GM12878 (cell line): ENCODE measurements around the gene POLE3. TPM values are rescaled to one million over a fixed set of nuclear protein-coding genes. Genes with fewer than 3 reads are reported as not detected.

ENCODE experiments used
- ATAC-seq: fragments of 200-7000 bp; cut with Tn5 transposase; 3 replicates; pipeline ENCODE4 v1.9.1; 2020; ENCODE audit warnings: mild to moderate bottlenecking, moderate library complexity
- BruUV-seq: library from RNA; stranded (reverse); fragments of 400-500 nt; replicated peaks from 2 replicates; lab custom pipeline; 2021; lab: Mats Ljungman, UMichigan
- CTCF ChIA-PET: fragments of 300-600 bp; sonication (Branson Sonifier 250); formaldehyde crosslinking; extraction: SDS; loops from one replicate; lab custom pipeline; 2021; ENCODE audit warnings: inconsistent platforms; lab: Yijun Ruan, JAX
- POLR2A ChIA-PET: fragments of 350-600 bp; formaldehyde crosslinking; extraction: SDS; loops from one replicate; lab custom pipeline; 2021; ENCODE audit warnings: inconsistent platforms; lab: Charles Lee
- RAD21 ChIA-PET: fragments of 300-600 bp; sonication (Branson Sonifier 250); formaldehyde crosslinking; loops from one replicate; lab custom pipeline; 2023; ENCODE audit warnings: antibody characterized with exemption; ENCODE audit not compliant: unreplicated experiment; lab: Charles Lee
- SMC1A ChIA-PET: fragments of 300-600 bp; sonication (Branson Sonifier 250); formaldehyde crosslinking; loops from one replicate; lab custom pipeline; 2023; ENCODE audit not compliant: unreplicated experiment, uncharacterized antibody; lab: Charles Lee
- DNase-seq: peaks from one replicate; pipeline ENCODE4 v3.0.0-alpha.2; 2011; ENCODE audit warnings: low read depth, low spot score
- FAIRE-seq: peaks from 3 replicates; lab custom pipeline; 2011; peaks lifted over from hg19 to GRCh38; lab: Jason Lieb, UNC
- H2AFZ ChIP-seq: 2 replicates; pipeline ENCODE4 v1.6.0; 2011; ENCODE audit warnings: low read depth, low read length, control low read depth; ENCODE audit not compliant: control insufficient read depth
- H3K27ac ChIP-seq: 2 replicates; pipeline ENCODE4 v1.5.1; 2011; ENCODE audit warnings: control low read depth; ENCODE audit not compliant: control insufficient read depth, insufficient read depth
- H3K27me3 ChIP-seq, 2 experiments: replicated peaks in 1 of 2; 2 replicates each; pipeline versions ENCODE4 v1.6.0 to v1.6.1; 2011; ENCODE audit warnings: low read length in 1 of 2; ENCODE audit not compliant: control insufficient read depth in 2 of 2, insufficient read depth in 2 of 2
- H3K36me3 ChIP-seq, 2 experiments: 2 replicates each; pipeline ENCODE4 v1.5.1; 2011; ENCODE audit warnings: low read length in 1 of 2; ENCODE audit not compliant: control insufficient read depth in 2 of 2, insufficient read depth in 2 of 2
- H3K4me1 ChIP-seq: 2 replicates; pipeline ENCODE4 v1.6.1; 2011; ENCODE audit warnings: mild to moderate bottlenecking, low read length, moderate library complexity, mixed read lengths; ENCODE audit not compliant: control insufficient read depth, insufficient read depth
- H3K4me2 ChIP-seq: 2 replicates; pipeline ENCODE4 v1.6.0; 2011; ENCODE audit warnings: control low read depth; ENCODE audit not compliant: control insufficient read depth, insufficient read depth
- H3K4me3 ChIP-seq: fragments of 200-600 bp; sonication (generic); 2 replicates; pipeline ENCODE4 v1.5.1; 2016
- H3K79me2 ChIP-seq: 2 replicates; pipeline ENCODE4 v1.6.0; 2011; ENCODE audit warnings: low read length; ENCODE audit not compliant: control insufficient read depth, insufficient read depth
- H3K9ac ChIP-seq: 2 replicates; pipeline ENCODE4 v1.8.0; 2011; ENCODE audit warnings: low read length, control low read depth, mixed read lengths; ENCODE audit not compliant: control insufficient read depth, insufficient read depth
- H3K9me3 ChIP-seq: replicated peaks from 3 replicates; pipeline ENCODE4 v1.5.1; 2011; ENCODE audit warnings: mild to moderate bottlenecking, low read length; ENCODE audit not compliant: control insufficient read depth, insufficient read depth
- H4K20me1 ChIP-seq: 2 replicates; pipeline ENCODE4 v1.6.0; 2011; ENCODE audit not compliant: control insufficient read depth, insufficient read depth
- CBX3 ChIP-seq: fragments of 200-600 bp; sonication (generic); IDR thresholded peaks from 2 replicates; pipeline ENCODE4 v1.6.1; 2016; ENCODE audit warnings: low read depth, borderline replicate concordance
- ETV6 ChIP-seq, 2 experiments: fragments of 450-650 bp in 1 of 2; IDR thresholded peaks in 1 of 2; conservative IDR thresholded peaks in 1 of 2; 2 replicates each; pipeline ENCODE4 v1.6.1; 2014; ENCODE audit warnings: antibody characterized with exemption in 1 of 2, borderline replicate concordance in 1 of 2, low read depth in 1 of 2, mild to moderate bottlenecking in 1 of 2, moderate library complexity in 1 of 2
- FOXK2 ChIP-seq: fragments of 450-650 bp; IDR thresholded peaks from 2 replicates; pipeline ENCODE4 v1.6.1; 2017; ENCODE audit warnings: mild to moderate bottlenecking, moderate library complexity
- RELA ChIP-seq: fragments of 450-650 bp; IDR thresholded peaks from 2 replicates; pipeline ENCODE4 v1.8.0; 2014; ENCODE audit warnings: borderline replicate concordance; ENCODE audit not compliant: partially characterized antibody
- SRF ChIP-seq, 2 experiments: IDR thresholded peaks; 2 replicates each; pipeline ENCODE4 v1.6.1; 2011; ENCODE audit warnings: low read depth in 2 of 2, low read length in 2 of 2, mild to moderate bottlenecking in 1 of 2, moderate library complexity in 1 of 2
- WGBS: methylation state at CpG from one replicate; pipeline ENCODE4 v1.1.6; 2016; ENCODE audit warnings: low lambda C conversion rate; ENCODE audit not compliant: insufficient replicate concordance, insufficient coverage; ENCODE audit errors: missing lambda C conversion rate; 5-methylcytosine and 5-hydroxymethylcytosine counted together
- in situ Hi-C: fragments of 300-500 bp; cut with MboI; formaldehyde crosslinking; loops from 9 replicates; pipeline ENCODE4 v1.14.3; 2018; ENCODE audit warnings: mixed read lengths
- intact Hi-C: fragments of 100-400 bp; cut with micrococcal nuclease; formaldehyde crosslinking; loops from one replicate; pipeline ENCODE4 v1.14.2; 2022; ENCODE audit not compliant: unreplicated experiment
- polyA plus RNA-seq, 11 experiments: library from polyadenylated mRNA; depleted of rRNA in 4 of 11; unstranded in 6 of 11; stranded (reverse) in 5 of 11; fragments of >200 nt; fragmentation: Nextera tagmentation in 4 of 11; fragmentation: Illumina TruSeq in 1 of 11; extraction: Ambion mirVana in 4 of 11; extraction: Trizol in 1 of 11; gene quantifications; 1 replicate in 1 of 11; 2 replicates in 10 of 11; pipeline versions ENCODE4 v1.2.1 to v1.2.3, GENCODE V29; 2011 to 2016; ENCODE audit warnings: inconsistent platforms in 2 of 11, missing spikeins in 2 of 11, low read depth in 1 of 11
- total RNA-seq, 4 experiments: library from RNA; depleted of rRNA in 3 of 4; stranded (reverse); fragments of >200 nt in 3 of 4; fragmentation: Illumina TruSeq in 1 of 4; extraction: Trizol in 1 of 4; gene quantifications; 2 replicates each; pipeline versions ENCODE4 v1.2.1 to v1.2.3, GENCODE V29; 2013 to 2021
- TF ChIP-seq, protein P1 (sequence below): fragments of 150-350 bp; IDR thresholded peaks from 2 replicates; pipeline ENCODE4 v1.6.1; 2014; ENCODE audit warnings: mild to moderate bottlenecking, low read depth, low read length
- TF ChIP-seq, protein P2 (sequence below): fragments of 450-650 bp; IDR thresholded peaks from 2 replicates; pipeline ENCODE4 v1.6.1; 2017; ENCODE audit warnings: mild to moderate bottlenecking
- TF ChIP-seq, protein P3 (sequence below): fragments of 450-650 bp; IDR thresholded peaks from 2 replicates; pipeline ENCODE4 v1.6.1; 2018; ENCODE audit warnings: borderline replicate concordance, mild to moderate bottlenecking; ENCODE audit not compliant: partially characterized antibody

The POLE3 gene
- total and polyA plus RNA-seq, 10 of the 15 experiments (the other 5 are each of a cell fraction or from before 2014, with no cell fraction given) = 40.8 to 116 (median 80.2) TPM

DNA sequence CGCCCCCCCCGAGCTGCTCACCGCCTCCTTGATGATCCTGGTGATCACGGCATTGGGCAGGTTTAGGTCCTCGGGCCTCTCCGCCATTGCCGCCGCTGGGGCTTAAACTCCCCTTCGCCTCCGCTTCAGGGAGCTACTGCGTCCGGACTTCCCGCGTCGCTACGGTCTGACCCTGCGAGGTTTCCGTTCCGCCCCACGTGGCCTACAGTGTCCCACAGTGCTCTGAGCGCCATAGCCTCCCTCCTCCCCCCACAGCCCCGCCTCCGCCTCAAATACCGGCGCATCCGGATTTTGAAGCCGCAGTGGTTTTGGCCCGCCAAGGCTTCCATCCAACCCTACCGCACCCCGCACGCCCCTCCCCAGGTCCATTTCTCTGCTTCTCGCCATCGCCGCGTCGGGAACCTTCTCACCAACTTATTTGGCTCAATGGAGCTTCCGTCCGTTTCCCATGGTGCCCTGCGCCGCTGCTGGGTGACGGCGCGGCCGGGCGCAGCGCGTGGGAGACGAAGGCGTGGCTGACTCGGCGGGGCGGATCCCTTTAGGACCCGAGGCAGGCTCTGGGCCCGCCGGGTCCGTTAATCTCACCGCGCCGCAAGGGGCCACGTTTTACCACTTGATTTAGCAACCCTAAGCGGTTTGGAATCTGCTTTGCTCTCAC is at the start of gene POLE3, which contains the start of gene C9orf43 (continued):
- TF ChIP-seq, protein P1, sequence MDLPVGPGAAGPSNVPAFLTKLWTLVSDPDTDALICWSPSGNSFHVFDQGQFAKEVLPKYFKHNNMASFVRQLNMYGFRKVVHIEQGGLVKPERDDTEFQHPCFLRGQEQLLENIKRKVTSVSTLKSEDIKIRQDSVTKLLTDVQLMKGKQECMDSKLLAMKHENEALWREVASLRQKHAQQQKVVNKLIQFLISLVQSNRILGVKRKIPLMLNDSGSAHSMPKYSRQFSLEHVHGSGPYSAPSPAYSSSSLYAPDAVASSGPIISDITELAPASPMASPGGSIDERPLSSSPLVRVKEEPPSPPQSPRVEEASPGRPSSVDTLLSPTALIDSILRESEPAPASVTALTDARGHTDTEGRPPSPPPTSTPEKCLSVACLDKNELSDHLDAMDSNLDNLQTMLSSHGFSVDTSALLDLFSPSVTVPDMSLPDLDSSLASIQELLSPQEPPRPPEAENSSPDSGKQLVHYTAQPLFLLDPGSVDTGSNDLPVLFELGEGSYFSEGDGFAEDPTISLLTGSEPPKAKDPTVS = 0 out of 2 replicates have a peak, but pooled peaks have one; percentile 28

DNA sequence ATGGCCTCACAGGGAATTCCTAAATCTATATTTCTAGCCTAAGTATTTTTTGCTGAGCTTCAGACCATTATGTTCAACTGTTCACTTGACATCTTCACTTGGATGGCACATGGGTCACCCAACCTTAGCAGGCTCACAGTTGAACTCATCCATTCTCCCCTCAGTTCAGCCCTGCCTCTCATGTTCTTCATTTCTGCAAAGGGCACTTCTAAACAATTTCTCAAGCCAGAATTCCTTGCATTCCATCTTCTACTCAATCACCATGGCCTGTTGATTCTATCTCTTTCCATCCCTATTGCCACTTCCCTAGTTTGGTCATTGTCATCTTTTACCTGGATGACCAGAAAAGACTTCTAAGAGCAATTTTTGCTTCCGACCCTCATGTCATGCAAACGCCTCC is 45.8 kb upstream of the POLE3 start:
- TF ChIP-seq, protein P2, sequence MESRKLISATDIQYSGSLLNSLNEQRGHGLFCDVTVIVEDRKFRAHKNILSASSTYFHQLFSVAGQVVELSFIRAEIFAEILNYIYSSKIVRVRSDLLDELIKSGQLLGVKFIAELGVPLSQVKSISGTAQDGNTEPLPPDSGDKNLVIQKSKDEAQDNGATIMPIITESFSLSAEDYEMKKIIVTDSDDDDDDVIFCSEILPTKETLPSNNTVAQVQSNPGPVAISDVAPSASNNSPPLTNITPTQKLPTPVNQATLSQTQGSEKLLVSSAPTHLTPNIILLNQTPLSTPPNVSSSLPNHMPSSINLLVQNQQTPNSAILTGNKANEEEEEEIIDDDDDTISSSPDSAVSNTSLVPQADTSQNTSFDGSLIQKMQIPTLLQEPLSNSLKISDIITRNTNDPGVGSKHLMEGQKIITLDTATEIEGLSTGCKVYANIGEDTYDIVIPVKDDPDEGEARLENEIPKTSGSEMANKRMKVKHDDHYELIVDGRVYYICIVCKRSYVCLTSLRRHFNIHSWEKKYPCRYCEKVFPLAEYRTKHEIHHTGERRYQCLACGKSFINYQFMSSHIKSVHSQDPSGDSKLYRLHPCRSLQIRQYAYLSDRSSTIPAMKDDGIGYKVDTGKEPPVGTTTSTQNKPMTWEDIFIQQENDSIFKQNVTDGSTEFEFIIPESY = no peak
- TF ChIP-seq RELA = no peak
- TF ChIP-seq ETV6 (conservative IDR thresholded peaks at IDR 0.05 in 1 of 2, IDR thresholded peaks at IDR 0.05 in 1 of 2; ENCODE audit: borderline replicate concordance in 1 of 2, low read depth in 1 of 2) = no peak
- TF ChIP-seq CBX3 = no peak
- TF ChIP-seq, protein P3, sequence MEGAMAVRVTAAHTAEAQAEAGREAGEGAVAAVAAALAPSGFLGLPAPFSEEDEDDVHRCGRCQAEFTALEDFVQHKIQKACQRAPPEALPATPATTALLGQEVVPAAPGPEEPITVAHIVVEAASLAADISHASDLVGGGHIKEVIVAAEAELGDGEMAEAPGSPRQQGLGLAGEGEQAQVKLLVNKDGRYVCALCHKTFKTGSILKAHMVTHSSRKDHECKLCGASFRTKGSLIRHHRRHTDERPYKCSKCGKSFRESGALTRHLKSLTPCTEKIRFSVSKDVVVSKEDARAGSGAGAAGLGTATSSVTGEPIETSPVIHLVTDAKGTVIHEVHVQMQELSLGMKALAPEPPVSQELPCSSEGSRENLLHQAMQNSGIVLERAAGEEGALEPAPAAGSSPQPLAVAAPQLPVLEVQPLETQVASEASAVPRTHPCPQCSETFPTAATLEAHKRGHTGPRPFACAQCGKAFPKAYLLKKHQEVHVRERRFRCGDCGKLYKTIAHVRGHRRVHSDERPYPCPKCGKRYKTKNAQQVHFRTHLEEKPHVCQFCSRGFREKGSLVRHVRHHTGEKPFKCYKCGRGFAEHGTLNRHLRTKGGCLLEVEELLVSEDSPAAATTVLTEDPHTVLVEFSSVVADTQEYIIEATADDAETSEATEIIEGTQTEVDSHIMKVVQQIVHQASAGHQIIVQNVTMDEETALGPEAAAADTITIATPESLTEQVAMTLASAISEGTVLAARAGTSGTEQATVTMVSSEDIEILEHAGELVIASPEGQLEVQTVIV = no peak
- no peak for TF ChIP-seq SRF (IDR thresholded peaks at IDR 0.05; ENCODE audit: low read depth in 2 of 2, low read length in 2 of 2)
- TF ChIP-seq FOXK2 = no peak
- Histone ChIP-seq H3K36me3 (no peaks in the 10 kb centered on the region), H3K4me3 (no peak overlapping the region), H3K79me2 (no peaks in the 10 kb centered on the region), H3K9me3 (no peaks in the 10 kb centered on the region), H3K4me1 (peaks cover 9% of the 10 kb centered on the region), H3K4me2 (no peak overlapping the region), H3K9ac (no peak overlapping the region), H4K20me1 (no peaks in the 10 kb centered on the region), H2AFZ (no peak overlapping the region), H3K27ac (no peak overlapping the region), H3K27me3 (no peaks in the 10 kb centered on the region)
- intact Hi-C loops = no loop called here
- WGBS = 97% methylated on average over 2 of the region's 2 CpGs
- no peak for ATAC-seq
- SMC1A ChIA-PET = interaction anchor here (1.0 to 3.0 kb wide), 7 partner anchors 10 to 202 kb away, joined by 3 to 20 read pairs (median 9); no protein-coding TSS in a partner anchor
- CTCF ChIA-PET = interaction anchor here (2.9 to 3.2 kb wide), 2 partner anchors 10 to 199 kb away, joined by 24 to 25 read pairs; no protein-coding TSS in a partner anchor
- no peak for DNase-seq
- in situ Hi-C loops = loop anchor here (25.0 kb wide), 1 partner anchor 581 kb away; no protein-coding TSS in a partner anchor
- RAD21 ChIA-PET = interaction anchor here (1.7 to 3.0 kb wide), 3 partner anchors 10 to 199 kb away, joined by 6 to 14 read pairs (median 8); no protein-coding TSS in a partner anchor
- no TSS peak for BruUV-seq
- POLR2A ChIA-PET = interaction anchor here (1.7 kb wide), 1 partner anchor 56 kb away, joined by 7 read pairs; no protein-coding TSS in a partner anchor
- FAIRE-seq = no peak
